ENCODE measurements around the gene CLSTN3. TPM values are rescaled to one million over a fixed set of nuclear protein-coding genes. Genes with fewer than 3 reads are reported as not detected.

CLSTN3 gene
- total and polyA plus RNA-seq, 2 of the 13 experiments (the other 11 are each of a cell fraction or from before 2014, with no cell fraction given): 26.2 to 94.1 TPM

DNA sequence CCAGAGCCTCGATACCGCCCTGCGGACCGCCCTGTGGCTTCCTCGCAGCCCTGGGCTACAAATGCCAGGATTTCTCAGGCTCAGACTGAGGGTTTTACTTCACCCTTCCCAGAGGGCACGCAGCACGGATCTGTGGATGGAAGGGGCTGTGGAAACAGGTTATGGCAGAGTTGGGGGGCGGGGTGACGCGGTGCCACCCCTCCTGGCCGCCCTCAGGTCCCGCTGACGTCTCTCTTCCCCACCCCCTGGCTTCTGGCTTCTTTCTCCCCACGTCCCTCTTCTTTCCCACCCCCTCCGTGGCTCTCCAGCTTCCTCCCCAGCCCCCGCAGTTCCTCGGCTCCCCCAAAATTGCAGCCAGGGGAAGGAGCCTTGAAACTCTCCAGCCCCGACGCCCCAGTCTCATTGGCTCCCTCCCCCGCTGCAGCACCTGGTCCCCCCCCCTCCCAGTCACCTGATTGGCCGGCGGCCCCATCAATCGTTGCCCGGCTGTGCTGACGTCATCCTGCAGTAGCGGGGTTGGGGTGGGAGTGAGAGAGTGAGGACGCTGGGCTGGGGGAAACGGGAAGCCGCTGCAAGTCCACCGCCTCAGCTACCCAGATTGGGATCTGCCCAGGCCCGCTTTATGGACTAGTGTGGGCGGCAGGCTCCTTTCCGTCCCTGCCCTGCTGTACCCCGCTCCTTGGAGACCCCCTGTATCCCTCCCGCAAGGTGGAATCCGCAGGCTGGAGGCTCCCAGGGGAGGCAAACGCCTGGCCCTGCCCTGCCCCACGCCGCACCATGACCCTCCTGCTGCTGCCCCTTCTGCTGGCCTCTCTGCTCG lies at the start of gene CLSTN3 (continued):
- TF ChIP-seq, protein P1, sequence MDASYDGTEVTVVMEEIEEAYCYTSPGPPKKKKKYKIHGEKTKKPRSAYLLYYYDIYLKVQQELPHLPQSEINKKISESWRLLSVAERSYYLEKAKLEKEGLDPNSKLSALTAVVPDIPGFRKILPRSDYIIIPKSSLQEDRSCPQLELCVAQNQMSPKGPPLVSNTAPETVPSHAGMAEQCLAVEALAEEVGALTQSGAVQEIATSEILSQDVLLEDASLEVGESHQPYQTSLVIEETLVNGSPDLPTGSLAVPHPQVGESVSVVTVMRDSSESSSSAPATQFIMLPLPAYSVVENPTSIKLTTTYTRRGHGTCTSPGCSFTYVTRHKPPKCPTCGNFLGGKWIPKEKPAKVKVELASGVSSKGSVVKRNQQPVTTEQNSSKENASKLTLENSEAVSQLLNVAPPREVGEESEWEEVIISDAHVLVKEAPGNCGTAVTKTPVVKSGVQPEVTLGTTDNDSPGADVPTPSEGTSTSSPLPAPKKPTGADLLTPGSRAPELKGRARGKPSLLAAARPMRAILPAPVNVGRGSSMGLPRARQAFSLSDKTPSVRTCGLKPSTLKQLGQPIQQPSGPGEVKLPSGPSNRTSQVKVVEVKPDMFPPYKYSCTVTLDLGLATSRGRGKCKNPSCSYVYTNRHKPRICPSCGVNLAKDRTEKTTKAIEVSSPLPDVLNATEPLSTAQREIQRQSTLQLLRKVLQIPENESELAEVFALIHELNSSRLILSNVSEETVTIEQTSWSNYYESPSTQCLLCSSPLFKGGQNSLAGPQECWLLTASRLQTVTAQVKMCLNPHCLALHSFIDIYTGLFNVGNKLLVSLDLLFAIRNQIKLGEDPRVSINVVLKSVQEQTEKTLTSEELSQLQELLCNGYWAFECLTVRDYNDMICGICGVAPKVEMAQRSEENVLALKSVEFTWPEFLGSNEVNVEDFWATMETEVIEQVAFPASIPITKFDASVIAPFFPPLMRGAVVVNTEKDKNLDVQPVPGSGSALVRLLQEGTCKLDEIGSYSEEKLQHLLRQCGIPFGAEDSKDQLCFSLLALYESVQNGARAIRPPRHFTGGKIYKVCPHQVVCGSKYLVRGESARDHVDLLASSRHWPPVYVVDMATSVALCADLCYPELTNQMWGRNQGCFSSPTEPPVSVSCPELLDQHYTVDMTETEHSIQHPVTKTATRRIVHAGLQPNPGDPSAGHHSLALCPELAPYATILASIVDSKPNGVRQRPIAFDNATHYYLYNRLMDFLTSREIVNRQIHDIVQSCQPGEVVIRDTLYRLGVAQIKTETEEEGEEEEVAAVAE (CRISPR knock-in tag; IDR thresholded peaks at IDR 0.05; ENCODE audit: borderline replicate concordance): no peak
- TF ChIP-seq ZBTB7B (CRISPR knock-in tag; IDR thresholded peaks at IDR 0.05) (no peak), ZNF235 (CRISPR knock-in tag; IDR thresholded peaks at IDR 0.05; ENCODE audit: borderline replicate concordance) (no peak), NRL (CRISPR knock-in tag; IDR thresholded peaks at IDR 0.05; ENCODE audit: borderline replicate concordance) (no peak), ZNF850 (CRISPR knock-in tag; conservative IDR thresholded peaks at IDR 0.05) (no peak), ZNF136 (CRISPR knock-in tag; IDR thresholded peaks at IDR 0.05; ENCODE audit: low read depth) (no peak), CBX5 (CRISPR knock-in tag; IDR thresholded peaks at IDR 0.05; ENCODE audit: borderline replicate concordance) (no peak), ZNF558 (CRISPR knock-in tag; IDR thresholded peaks at IDR 0.05; ENCODE audit: borderline replicate concordance) (no peak), RBAK (CRISPR knock-in tag; IDR thresholded peaks at IDR 0.05) (no peak), ASH2L (IDR thresholded peaks at IDR 0.05; ENCODE audit: insufficient read length, low read depth, low read length) (no peak), EHMT2 (IDR thresholded peaks at IDR 0.05; ENCODE audit: borderline replicate concordance, low read depth, low read length) (no peak)
- TF ChIP-seq, protein P2, sequence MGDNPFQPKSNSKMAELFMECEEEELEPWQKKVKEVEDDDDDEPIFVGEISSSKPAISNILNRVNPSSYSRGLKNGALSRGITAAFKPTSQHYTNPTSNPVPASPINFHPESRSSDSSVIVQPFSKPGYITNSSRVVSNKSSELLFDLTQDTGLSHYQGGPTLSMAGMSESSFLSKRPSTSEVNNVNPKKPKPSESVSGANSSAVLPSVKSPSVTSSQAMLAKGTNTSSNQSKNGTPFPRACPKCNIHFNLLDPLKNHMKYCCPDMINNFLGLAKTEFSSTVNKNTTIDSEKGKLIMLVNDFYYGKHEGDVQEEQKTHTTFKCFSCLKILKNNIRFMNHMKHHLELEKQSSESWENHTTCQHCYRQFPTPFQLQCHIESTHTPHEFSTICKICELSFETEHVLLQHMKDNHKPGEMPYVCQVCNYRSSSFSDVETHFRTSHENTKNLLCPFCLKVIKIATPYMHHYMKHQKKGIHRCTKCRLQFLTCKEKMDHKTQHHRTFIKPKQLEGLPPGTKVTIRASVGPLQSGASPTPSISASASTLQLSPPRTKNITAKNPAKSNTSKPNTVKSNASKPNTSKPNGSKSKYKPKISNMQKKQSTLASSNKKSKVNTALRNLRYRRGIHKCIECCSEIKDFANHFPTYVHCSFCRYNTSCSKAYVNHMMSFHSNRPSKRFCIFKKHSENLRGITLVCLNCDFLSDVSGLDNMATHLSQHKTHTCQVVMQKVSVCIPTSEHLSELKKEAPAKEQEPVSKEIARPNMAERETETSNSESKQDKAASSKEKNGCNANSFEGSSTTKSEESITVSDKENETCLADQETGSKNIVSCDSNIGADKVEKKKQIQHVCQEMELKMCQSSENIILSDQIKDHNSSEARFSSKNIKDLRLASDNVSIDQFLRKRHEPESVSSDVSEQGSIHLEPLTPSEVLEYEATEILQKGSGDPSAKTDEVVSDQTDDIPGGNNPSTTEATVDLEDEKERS (CRISPR knock-in tag; IDR thresholded peaks at IDR 0.05): no peak
- TF ChIP-seq, protein P3, sequence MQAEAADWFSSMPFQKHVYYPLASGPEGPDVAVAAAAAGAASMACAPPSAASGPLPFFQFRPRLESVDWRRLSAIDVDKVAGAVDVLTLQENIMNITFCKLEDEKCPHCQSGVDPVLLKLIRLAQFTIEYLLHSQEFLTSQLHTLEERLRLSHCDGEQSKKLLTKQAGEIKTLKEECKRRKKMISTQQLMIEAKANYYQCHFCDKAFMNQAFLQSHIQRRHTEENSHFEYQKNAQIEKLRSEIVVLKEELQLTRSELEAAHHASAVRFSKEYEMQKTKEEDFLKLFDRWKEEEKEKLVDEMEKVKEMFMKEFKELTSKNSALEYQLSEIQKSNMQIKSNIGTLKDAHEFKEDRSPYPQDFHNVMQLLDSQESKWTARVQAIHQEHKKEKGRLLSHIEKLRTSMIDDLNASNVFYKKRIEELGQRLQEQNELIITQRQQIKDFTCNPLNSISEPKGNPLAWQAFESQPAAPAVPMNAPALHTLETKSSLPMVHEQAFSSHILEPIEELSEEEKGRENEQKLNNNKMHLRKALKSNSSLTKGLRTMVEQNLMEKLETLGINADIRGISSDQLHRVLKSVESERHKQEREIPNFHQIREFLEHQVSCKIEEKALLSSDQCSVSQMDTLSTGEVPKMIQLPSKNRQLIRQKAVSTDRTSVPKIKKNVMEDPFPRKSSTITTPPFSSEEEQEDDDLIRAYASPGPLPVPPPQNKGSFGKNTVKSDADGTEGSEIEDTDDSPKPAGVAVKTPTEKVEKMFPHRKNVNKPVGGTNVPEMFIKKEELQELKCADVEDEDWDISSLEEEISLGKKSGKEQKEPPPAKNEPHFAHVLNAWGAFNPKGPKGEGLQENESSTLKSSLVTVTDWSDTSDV (CRISPR knock-in tag; IDR thresholded peaks at IDR 0.05): no peak
- TF ChIP-seq, protein P4, sequence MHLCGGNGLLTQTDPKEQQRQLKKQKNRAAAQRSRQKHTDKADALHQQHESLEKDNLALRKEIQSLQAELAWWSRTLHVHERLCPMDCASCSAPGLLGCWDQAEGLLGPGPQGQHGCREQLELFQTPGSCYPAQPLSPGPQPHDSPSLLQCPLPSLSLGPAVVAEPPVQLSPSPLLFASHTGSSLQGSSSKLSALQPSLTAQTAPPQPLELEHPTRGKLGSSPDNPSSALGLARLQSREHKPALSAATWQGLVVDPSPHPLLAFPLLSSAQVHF (CRISPR knock-in tag; IDR thresholded peaks at IDR 0.05): no peak

All from HepG2 (cell line).